Measurements from ENCODE around the gene FBN1. TPM values are rescaled to one million over a fixed set of nuclear protein-coding genes. Genes with fewer than 3 reads are reported as not detected.

The FBN1 gene
- total RNA-seq, 1 experiment from 2014 or later: 5.2 TPM

DNA sequence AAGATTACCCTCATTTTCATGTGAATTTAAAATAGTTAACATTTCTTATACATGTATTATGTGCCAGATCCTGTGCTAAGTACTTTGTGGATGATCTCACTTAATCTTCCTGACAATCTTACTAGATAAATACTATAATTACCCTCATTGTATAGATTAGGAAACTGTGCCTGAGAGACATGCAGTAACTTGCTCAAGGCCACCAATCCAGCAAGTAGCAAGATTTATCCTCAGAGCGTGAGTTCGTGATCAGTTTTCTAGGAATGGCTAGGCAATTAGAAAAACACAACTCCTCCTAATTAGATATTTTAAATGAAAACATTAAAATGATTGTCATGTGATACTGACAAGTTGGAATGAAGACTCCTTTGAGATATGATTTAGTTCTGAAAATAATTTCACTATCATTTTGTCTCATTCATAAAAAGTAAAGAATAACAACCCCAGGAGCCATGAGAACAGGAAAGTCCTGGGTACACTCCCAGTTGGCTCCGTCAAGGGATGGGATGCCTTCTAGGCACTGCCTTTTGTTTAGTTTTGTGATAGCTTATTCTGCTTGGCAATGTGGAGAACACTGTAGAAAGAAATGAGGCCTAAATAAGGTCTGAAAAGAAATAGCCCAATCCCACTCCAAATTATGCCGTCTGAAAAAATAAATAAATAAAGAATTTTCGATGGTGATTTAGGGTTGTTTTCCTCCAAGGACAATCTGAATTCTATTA lies 61.3 kb downstream of the FBN1 start:
- ChIA-PET POLR2A (no interaction called here), CTCF (no interaction called here)
- Mint-ChIP-seq H3K4me1 (no peaks in the 10 kb centered on the region; the same call in 1 of the 2 replicates), H3K27me3 (ENCODE audit: low read depth) (no peaks in the 10 kb centered on the region), H3K27ac (no peak overlapping the region), H3K9me3 (no peaks in the 10 kb centered on the region), H3K4me3 (no peak overlapping the region), H3K36me3 (no peaks in the 10 kb centered on the region)
- DNase-seq (ENCODE audit: low spot score) (no peak), ATAC-seq (no peak)
- TF ChIP-seq ZNF425 (CRISPR knock-in tag; conservative IDR thresholded peaks at IDR 0.05): no peak
- TF ChIP-seq ELF4 (CRISPR knock-in tag; IDR thresholded peaks at IDR 0.05; ENCODE audit: low read depth): no peak
- TF ChIP-seq TCF7 (CRISPR knock-in tag; IDR thresholded peaks at IDR 0.05; ENCODE audit: low read depth): no peak
- no peak for TF ChIP-seq JAZF1 (CRISPR knock-in tag; IDR thresholded peaks at IDR 0.05)
- TF ChIP-seq ZNF263 (CRISPR knock-in tag; IDR thresholded peaks at IDR 0.05; ENCODE audit: low read depth): no peak
- TF ChIP-seq GTF2I (CRISPR knock-in tag; conservative IDR thresholded peaks at IDR 0.05): no peak
- TF ChIP-seq JUN (CRISPR knock-in tag; IDR thresholded peaks at IDR 0.05): no peak
- TF ChIP-seq, protein P1, sequence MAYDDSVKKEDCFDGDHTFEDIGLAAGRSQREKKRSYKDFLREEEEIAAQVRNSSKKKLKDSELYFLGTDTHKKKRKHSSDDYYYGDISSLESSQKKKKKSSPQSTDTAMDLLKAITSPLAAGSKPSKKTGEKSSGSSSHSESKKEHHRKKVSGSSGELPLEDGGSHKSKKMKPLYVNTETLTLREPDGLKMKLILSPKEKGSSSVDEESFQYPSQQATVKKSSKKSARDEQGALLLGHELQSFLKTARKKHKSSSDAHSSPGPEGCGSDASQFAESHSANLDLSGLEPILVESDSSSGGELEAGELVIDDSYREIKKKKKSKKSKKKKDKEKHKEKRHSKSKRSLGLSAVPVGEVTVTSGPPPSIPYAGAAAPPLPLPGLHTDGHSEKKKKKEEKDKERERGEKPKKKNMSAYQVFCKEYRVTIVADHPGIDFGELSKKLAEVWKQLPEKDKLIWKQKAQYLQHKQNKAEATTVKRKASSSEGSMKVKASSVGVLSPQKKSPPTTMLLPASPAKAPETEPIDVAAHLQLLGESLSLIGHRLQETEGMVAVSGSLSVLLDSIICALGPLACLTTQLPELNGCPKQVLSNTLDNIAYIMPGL (CRISPR knock-in tag; IDR thresholded peaks at IDR 0.05): no peak
- no peak for TF ChIP-seq NR3C1 (CRISPR knock-in tag; conservative IDR thresholded peaks at IDR 0.05; ENCODE audit: low read depth)
- TF ChIP-seq ZNF396 (CRISPR knock-in tag; IDR thresholded peaks at IDR 0.05; ENCODE audit: borderline replicate concordance): no peak
- no peak for TF ChIP-seq E2F5 (CRISPR knock-in tag; IDR thresholded peaks at IDR 0.05)
- no peak for TF ChIP-seq USF1 (CRISPR knock-in tag; IDR thresholded peaks at IDR 0.05)
- TF ChIP-seq SMAD4 (CRISPR knock-in tag; IDR thresholded peaks at IDR 0.05): no peak
- TF ChIP-seq, protein P2, sequence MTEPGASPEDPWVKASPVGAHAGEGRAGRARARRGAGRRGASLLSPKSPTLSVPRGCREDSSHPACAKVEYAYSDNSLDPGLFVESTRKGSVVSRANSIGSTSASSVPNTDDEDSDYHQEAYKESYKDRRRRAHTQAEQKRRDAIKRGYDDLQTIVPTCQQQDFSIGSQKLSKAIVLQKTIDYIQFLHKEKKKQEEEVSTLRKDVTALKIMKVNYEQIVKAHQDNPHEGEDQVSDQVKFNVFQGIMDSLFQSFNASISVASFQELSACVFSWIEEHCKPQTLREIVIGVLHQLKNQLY (CRISPR knock-in tag; IDR thresholded peaks at IDR 0.05): no peak
- TF ChIP-seq NFYB (CRISPR knock-in tag; conservative IDR thresholded peaks at IDR 0.05; ENCODE audit: low read depth): no peak
- TF ChIP-seq CREM (CRISPR knock-in tag; IDR thresholded peaks at IDR 0.05): no peak
- TF ChIP-seq, protein P3, sequence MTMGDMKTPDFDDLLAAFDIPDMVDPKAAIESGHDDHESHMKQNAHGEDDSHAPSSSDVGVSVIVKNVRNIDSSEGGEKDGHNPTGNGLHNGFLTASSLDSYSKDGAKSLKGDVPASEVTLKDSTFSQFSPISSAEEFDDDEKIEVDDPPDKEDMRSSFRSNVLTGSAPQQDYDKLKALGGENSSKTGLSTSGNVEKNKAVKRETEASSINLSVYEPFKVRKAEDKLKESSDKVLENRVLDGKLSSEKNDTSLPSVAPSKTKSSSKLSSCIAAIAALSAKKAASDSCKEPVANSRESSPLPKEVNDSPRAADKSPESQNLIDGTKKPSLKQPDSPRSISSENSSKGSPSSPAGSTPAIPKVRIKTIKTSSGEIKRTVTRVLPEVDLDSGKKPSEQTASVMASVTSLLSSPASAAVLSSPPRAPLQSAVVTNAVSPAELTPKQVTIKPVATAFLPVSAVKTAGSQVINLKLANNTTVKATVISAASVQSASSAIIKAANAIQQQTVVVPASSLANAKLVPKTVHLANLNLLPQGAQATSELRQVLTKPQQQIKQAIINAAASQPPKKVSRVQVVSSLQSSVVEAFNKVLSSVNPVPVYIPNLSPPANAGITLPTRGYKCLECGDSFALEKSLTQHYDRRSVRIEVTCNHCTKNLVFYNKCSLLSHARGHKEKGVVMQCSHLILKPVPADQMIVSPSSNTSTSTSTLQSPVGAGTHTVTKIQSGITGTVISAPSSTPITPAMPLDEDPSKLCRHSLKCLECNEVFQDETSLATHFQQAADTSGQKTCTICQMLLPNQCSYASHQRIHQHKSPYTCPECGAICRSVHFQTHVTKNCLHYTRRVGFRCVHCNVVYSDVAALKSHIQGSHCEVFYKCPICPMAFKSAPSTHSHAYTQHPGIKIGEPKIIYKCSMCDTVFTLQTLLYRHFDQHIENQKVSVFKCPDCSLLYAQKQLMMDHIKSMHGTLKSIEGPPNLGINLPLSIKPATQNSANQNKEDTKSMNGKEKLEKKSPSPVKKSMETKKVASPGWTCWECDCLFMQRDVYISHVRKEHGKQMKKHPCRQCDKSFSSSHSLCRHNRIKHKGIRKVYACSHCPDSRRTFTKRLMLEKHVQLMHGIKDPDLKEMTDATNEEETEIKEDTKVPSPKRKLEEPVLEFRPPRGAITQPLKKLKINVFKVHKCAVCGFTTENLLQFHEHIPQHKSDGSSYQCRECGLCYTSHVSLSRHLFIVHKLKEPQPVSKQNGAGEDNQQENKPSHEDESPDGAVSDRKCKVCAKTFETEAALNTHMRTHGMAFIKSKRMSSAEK (CRISPR knock-in tag; IDR thresholded peaks at IDR 0.05; ENCODE audit: borderline replicate concordance): no peak
- no peak for TF ChIP-seq ZNF281 (CRISPR knock-in tag; IDR thresholded peaks at IDR 0.05)
- no peak for TF ChIP-seq OVOL2 (CRISPR knock-in tag; IDR thresholded peaks at IDR 0.05; ENCODE audit: borderline replicate concordance)

All from WTC11 (cell line).